Sigmoid colon (tissue), 4 donors: ENCODE measurements around the gene SETMAR.

Experiments used
- EP300 ChIP-seq, 4 donors: sonication (generic); formaldehyde crosslinking; IDR thresholded peaks; one replicate each; pipeline ENCODE4 v1.6.1; 2017; ENCODE audit warnings: antibody characterized with exemption in 4 of 4
- TF ChIP-seq, protein P1 (sequence below), 4 experiments: fragments of 450-650 bp in 3 of 4; fragments of 200-600 bp in 1 of 4; IDR thresholded peaks; one replicate each; pipeline ENCODE4 v1.5.1; 2016 to 2019; ENCODE audit warnings: antibody characterized with exemption in 4 of 4, mild to moderate bottlenecking in 3 of 4, moderate library complexity in 2 of 4

DNA sequence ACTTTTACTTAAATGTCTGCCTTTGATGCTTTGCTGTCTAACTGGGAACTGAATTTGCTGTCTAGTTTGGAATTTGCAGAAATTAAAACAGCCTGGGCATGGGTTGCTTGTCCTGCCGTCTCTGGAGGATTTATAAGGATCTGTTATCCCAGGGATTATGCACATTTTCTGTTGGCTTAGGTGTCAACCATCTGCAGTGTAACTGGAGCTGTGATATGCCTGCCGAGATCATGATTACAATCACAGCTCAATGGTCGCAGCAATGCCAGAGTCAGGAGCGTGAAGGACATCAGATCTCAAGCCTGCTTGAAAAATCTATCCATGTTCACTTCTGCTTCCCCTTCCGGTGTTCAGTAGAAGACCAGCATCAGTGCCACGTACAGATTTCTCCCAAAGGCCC lies 41.8 kb upstream of the SETMAR start:
- TF ChIP-seq, protein P1, sequence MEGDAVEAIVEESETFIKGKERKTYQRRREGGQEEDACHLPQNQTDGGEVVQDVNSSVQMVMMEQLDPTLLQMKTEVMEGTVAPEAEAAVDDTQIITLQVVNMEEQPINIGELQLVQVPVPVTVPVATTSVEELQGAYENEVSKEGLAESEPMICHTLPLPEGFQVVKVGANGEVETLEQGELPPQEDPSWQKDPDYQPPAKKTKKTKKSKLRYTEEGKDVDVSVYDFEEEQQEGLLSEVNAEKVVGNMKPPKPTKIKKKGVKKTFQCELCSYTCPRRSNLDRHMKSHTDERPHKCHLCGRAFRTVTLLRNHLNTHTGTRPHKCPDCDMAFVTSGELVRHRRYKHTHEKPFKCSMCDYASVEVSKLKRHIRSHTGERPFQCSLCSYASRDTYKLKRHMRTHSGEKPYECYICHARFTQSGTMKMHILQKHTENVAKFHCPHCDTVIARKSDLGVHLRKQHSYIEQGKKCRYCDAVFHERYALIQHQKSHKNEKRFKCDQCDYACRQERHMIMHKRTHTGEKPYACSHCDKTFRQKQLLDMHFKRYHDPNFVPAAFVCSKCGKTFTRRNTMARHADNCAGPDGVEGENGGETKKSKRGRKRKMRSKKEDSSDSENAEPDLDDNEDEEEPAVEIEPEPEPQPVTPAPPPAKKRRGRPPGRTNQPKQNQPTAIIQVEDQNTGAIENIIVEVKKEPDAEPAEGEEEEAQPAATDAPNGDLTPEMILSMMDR (IDR thresholded peaks at IDR 0.05): no peak
- no peak for TF ChIP-seq EP300 (IDR thresholded peaks at IDR 0.05)
